GM21526 (cell line): ENCODE data around the gene CMIP.

ENCODE experiments used
- ATAC-seq: cut with Tn5 transposase; IDR thresholded peaks from one replicate; pipeline ENCODE4 v1.9.1; 2021; ENCODE audit warnings: moderate library complexity; ENCODE audit not compliant: unreplicated experiment, low FRiP score

The CMIP gene

DNA sequence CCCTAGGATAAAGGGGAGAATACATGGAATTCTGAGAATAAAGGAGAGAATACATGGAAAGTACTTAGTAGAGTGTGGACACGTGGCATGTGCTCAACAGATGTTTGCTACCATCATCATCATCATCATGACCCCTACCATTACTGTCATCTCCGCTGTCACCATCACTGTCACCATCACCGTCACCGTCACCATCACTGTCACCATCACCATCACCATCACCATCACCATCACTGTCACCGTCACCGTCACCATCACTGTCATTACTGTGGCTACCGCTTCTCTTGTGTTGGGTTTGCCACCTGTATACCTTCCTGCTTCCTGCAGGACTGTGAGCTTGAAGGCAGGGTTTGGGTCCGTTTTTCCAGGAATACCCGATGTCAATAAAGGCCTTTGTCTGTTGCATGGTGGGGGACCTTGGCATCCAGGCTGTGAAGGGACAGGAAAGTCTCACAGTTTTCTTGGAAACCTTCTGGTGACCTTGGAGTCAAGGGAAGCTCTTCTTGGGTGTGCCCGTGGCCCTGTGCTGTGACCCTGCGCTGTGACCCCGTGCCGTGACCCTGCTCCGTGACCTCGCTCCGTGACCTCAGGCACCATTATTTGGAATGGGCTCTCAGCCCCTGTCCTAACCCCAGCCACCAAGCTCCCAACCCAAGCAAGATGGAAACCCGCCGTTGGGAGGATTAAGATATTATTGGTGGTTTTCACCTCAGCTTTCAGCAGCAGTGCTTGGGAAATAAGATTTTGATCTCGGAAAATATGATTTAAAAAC lies 14.4 kb downstream of the CMIP start:
- ATAC-seq, result no peak

DNA sequence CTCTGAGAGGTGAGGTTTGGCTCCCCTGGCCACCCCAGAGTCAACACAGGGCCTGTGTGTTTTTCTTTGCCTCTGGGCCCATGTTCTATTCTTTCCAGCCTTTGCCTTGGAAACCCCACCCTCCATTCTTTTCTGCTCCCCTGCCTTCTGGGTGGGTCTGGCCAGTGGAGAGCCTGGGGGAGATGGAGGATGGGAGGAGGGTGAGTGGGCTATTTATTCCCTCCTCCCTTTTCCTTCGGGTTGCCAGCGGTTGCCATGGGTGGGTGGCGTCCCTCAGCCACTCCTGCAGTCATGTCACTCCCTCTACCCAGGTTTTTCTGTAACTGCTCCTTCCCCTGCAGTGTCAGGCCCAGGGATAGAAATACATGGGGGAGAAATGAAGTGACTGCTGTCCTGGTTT lies 15.5 kb downstream of the CMIP start:
- no peak for ATAC-seq

DNA sequence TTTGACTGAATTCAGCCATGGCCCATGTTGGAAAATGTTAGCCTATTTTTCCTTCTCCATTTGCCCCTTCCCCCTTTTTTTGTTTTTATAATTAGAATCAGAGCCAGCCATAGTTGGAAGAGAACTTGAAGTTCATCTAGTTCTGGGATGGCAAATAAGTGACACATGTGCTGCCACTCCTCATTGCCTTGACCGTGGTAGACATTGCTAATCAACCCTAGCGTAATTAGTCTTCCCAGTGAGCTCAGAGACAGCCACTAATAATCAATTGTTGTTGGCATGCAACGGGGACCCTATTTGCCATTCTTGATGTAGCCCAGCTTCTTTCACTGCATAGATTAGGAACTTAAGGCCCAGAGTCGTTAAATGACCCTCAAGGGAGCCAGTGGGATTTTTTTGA lies 16.6 kb downstream of the CMIP start:
- ATAC-seq, result no peak

DNA sequence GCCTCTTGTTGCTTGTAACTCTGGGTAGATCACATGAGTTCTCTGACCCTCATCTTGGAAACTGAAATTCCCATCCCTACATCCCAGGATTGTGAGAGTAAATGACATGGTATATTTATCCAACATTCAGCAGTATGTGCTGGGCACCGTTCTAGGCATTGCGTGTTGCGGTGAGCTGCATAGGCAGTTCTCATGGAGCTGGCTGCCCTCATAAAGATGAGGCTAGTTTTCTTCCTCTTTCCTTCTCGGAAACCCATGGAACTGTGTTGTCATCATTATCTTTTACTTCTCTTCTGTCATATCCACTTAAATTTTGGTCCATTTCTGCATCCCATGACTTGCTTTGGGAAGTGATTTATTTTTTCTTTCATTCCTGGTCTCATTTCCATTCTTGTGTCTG lies 17.2 kb downstream of the CMIP start:
- no peak for ATAC-seq

DNA sequence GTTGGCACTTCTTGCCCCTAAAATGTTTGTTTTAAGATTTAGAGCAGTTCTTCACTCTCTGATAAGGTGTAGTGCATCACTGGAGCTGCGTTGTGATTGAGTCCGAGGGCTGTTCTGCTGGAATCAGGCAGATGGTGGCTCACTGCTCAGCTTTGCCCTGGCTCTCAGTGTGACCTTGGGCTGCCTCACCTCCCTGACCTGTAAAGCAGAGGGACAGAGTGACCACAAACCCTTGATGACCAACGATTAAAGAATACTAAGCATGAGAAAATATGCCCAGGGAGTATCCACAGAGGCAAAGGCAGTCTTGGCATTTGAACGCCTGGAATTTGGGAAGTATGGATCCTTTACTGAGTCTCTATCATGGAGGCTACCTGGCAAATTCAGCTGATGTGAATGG lies 18.1 kb downstream of the CMIP start:
- no peak for ATAC-seq

DNA sequence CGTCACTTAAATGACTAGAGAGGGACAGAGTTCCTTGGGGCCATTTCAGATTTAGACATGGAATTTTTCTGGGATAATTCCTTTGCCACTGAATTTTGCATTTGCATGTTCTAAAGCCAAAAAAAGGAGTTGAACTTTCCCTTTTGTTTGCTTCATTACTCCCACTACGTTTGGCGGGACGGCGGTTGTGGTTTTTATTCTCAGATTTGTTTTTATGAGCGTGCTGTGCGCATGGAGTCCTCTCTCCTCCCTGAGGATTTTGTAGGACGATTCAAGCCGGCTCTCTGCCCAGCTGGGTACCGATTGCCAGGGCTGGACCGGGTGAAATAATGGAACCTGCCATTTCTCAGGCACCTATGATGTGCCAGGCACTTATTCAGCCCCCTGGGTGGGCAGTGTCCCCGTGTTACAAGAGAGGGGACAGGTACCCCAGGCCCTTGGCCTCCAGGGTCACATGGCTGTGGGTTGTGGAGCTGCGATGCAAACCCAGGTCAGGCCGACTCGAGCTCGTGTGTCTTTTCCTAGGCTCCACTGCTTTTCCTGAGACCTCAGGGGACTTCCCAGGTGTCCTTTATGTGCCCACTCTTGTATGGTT lies 18.8 kb downstream of the CMIP start:
- no peak for ATAC-seq

DNA sequence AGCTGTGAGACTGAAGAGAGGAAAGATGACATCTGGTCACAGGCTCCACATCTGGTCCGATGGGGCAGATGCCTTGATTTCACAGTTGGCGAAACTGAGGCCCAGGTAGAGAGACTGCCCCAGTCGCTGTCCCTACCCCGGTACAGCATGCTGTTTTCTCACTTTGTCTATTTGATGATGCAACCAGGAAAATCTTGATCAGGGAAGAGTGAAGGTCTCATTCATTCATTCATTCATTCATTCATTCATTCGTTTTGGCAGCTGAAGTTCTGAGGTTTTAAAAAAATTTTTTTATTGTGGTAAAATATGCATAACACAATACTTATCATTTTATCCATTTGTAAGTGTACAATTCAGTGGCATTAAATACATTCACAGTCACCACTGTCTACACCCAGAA lies 19.7 kb downstream of the CMIP start:
- no peak for ATAC-seq

DNA sequence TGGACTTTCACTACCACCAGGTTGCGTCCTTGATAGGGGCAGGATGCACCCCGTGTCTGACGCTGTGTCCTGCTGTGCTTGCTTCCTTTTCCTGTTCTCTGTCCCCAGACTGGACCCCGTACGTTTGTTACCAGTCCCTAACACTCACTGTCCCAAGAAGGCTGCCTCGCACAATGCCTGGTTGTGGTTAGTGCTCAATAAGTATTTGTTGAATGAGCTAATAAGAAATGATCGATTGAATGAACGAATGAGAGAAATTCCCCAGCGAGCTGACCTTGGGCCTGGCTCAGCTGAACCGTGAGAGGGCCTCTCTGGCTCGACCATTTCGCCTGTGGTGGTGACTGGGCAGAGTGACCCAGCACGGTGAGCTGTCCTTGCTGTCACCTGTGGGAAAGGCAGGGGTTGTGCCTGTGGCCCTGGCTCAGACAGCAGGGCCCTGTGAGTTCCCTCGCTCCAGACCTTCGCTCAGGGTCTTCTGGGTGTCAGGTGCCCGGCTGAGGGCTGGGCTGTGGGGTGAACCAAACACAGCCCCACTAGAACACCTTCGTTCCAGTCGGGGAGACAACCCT lies 20.9 kb downstream of the CMIP start:
- ATAC-seq, result no peak

DNA sequence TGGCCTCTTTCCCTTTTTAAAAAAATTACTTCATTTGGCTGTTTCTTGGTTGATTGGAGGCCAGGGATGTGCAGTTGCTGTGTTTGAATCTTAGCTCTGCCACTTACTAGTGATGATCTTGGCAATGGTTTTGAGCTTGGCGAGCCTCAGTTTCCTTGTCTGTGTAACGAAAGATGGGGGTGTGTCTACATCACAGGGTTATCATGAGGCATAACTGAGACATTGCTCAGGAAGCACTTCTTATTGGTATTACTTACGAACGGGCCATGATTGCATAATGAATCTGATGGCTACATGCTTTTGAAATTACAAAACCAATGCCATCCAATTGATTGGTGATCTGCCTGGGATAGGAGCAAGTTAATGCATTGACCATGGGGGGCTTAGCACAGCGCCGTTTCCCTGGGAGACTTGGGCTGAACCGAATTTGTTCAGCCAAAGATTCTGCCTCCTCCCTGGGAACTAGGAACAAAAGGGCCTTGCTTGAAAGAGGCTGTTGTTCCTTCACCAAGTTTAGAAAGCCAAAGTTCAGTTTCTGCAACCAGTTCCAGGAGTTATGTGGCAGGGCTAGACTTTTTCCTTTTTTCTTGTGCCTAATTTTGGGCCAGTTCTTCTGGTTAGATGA lies 21.9 kb downstream of the CMIP start:
- ATAC-seq, result no peak

DNA sequence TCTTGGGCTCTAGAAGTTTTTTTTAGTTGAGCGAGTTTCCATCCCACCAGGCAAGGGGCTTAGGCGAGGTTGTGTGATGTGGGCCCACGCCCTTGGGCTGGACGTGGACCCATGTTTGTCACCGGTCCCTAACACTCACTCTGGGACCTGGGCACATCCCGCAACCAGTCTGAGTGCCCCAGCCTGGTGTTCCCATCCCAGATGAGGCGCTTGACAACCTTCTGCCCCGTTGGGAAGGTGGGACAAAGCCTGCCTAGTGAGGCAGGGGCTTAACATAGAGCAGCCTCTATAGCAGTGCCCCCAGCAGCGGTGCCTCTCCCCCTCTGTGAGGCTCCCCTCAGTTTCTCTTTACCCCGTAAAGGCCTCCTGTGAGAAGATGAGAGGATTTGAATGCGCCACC lies 22.5 kb downstream of the CMIP start:
- no peak for ATAC-seq

DNA sequence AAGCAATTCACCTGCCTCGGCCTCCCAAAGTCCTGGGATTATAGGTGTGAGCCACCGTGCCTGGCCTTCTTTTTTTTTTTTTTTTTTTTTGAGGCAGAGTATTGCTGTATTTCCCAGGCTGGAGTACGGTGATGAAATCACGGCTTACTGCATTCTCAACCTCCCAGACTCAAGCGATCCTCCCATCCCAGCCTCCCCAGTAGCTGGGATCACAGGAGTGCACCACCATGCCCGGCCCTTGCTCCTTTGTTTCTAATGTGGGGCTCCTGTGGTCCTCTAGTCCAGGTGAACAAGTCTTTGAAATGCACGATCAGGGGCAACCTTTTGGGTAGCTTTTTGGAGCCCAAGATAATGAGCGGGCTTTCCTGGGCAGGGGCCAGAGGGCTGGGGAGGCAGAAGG lies 23.2 kb downstream of the CMIP start:
- no peak for ATAC-seq

DNA sequence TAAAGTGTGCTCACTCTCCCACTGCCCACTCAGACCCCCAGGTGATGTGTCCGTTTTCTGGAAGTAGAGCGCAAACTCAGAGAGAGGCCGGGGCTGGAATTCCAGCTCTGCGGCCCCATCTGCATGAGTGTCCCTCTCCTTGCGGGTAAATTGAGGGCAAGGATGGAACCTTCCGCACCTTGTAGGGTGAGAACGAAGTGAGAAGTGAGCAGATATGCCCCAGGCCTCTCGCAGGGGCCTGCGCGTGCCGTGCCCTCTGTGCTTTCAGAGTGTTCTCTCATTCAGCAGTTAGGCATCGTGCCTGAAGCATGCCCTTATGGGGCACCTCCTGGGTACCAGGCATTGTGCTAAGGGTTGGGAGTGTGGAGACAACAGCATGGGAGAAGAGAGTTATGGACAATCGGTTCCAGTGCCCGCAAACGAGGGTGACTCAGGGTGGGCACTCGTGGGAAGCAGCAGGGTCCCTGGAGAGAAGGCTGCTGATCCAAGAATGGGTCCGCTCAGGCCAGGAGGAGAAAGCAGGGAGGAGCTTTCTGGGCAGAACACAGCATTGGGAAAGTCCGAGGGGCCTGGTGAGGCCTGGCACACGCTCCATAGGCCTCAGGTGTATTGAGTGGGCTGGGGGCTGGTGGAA lies 23.8 kb downstream of the CMIP start:
- no peak for ATAC-seq

DNA sequence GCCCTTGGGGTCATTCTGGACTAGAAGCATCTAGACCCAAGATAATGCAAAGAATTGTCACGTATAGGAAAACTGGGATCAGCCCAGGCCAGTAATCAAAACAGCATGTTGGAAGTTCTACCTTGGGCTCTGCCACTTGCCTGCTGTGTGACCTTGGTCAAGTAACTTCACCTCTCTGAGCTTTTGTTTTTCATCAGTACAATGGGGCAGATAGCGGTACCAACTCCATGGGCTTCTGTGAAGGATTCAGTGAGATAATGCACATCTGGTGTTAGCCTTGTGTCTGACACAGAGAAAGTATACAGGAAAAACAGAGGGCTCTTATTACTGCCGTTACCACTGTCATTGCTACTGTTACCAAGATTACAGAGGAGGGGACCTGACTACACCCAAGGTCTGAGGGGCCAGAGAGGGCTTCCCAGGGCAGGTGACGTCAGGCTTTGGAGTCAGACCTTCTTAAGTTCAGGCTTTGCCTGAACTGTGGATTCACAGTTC lies 24.6 kb downstream of the CMIP start:
- no peak for ATAC-seq

DNA sequence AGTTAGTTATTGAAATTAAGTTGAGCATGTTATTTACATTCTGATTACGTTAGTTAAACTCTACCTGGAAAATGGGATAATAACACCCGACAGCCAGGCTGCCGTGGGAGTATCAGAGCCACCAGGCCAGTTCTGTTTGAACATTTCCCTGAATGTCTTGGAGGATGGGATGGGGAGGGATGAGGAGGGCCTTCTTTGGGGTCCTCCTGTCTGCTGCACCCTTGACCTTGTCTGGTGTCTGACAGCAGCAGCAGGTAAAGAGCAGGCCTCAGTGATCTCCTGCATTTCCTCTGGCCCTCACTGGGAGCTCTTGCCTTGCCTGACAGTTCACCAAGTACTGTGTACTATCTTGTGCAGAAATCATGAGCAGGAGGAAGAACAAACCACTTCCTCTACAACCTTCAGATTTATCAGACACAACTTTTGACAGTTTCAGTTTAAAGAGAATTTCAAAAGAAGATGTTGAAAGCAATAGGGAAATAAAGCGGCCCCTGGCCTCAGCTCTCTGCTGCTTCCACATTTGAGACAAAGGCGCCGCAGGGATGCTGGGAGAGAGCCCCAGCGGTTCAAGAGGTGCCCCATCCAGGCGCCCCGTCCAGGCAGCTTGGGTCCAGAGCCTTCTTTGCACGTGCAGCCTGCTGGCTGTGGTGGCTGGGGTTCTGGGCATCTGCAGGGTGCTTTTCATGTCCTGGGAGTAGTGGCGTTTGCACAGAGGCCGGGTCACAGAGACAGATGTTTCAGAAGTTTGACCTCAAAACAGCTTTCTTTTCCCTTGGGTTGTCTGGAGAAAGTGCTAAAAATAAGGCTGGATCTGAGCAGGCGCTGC lies 25.3 kb downstream of the CMIP start:
- ATAC-seq, result peak; percentile 80

DNA sequence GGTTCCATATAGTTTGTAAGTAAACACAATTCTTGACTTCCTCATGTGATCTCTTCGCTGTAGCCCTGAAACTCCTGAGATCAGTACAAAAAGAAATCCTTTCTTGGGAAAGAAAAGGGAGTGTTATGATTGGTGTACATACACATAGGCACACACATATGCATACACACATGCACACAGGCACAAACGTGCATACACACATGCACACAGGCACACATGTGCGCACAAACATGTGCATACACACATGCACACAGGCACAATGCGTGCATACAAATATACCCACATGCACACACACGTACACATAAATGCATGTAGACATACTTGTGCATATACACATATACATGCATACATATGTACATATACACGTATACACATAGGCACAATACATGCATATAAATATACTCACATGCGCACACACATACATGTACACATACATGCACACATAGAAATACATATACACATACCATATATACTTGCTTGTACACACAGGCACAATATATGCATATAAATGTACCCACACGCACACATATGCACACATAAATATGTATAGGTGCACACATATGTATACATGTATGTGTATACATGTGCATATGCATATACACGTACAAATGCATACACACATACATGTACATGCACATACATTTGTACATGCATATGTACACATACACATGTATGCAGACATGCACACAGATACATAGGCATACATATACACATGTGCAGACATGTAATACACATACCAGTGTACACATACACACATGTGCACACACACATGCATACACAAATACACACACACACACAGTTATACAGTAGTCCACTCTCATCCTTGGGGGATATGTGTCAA lies 26.4 kb downstream of the CMIP start:
- no peak for ATAC-seq

DNA sequence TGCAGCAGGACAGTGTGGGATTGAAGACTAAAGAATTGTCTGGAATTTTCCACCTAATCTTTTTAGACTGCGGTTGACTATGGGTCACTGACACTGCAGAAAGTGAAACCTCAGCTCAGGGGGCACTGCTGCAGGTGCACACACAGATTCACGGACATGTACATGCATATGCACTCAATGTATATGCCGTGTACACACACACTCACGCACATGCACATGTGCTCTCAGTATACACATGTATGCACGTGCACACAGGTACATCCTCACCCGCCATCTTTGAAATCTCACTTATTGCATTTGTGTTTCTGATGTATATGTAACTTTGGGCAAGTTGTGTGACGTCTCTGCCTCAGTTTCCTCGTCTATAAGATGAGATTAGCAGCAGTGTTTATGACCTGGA lies 27.3 kb downstream of the CMIP start:
- ATAC-seq, result no peak

DNA sequence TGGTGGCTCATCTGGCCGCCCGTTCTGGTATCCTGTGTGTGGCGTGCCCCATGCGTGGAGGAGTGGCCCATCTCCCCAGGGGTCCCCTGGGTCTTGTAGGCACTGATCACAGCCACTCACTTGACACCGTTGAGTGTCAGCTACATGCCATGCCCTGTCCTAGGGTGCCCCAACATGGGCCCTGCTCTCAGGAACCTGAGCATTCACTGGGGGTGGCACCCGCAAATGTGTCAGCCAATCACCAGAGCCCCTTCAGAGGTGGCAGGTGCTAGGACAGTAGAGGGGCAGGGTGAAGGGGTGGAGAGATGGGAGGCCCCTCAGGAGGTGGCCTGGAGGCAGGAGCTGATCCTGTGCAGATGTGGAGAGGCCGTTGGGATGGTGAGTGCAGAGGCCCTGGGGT lies 27.8 kb downstream of the CMIP start:
- ATAC-seq, result no peak

DNA sequence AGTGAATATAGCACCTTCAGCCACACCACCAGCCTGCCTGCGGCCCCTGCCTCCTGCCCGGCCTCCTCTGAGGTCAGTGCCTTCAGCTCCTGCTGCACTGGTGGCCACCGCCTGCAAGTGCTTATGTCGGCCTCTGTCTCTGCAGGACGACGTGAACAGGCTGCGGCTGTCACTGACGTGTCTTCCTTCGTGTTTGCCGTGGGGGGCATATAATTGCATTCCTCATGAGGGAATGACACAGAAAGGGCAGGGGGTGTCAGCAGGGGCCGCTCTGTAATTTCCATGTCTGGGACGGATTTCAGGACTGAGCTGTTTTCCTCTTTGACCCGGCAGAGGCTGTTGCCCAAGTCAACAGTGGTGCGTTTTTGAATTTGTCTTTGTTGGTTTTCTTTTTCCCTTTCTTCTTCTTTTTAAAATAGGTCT lies 28.5 kb downstream of the CMIP start:
- no peak for ATAC-seq

DNA sequence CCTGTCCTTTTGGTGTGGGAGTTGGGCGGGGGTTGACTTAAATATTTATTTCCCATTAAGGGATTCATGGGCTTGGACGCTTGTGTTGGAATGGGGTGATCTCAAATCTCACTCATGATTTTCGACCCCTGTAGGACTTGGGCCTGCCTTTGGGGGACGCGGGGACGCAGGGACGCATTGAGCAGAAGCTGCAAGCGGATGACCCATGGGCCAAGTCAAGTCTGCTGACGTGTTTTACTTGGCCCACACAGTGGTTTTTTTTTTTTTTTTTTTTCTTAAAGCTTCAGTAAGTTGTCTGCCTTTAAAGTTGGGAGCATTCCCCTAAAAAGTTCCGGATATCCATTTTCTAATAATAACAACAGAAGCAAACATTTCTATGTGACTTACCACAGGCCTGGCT lies 28.9 kb downstream of the CMIP start:
- no peak for ATAC-seq
